ENCODE results near the gene ANKRD63.

ANKRD63 gene

DNA sequence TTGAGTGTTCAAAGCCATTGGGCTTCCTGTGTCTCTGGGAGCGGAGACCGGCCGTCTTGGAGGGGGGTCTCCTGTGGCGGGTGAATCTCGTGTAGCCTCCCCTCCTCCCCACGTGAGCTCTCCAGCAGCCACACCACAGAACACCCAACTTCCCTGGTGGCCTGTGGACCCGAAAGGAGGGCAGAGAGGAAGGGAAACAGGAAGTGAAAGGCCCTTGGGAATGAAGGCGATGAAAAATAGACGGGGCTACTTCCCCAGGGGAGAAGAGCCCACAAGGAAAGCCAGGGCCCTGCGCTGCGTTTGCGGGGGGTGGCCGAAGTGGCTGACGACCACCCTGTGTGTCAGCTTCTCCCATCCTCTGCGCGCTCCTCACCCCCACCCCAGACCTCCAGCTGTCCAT lies 5.4 kb downstream of the ANKRD63 start:
- no peak for DNase-seq

GRCh38 chr15:40276927-40277326 lies 5.9 kb downstream of the ANKRD63 start:
- no peak for DNase-seq

DNA sequence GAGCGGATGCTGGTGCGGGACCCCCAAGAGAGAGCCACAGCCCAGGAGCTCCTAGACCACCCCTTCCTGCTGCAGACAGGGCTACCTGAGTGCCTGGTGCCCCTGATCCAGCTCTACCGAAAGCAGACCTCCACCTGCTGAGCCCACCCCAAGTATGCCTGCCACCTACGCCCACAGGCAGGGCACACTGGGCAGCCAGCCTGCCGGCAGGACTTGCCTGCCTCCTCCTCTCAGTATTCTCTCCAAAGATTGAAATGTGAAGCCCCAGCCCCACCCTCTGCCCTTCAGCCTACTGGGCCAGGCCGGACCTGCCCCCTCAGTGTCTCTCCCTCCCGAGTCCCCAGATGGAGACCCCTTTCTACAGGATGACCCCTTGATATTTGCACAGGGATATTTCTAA lies 6.9 kb downstream of the ANKRD63 start:
- DNase-seq: no peak

GRCh38 chr15:40275523-40275922 lies 7.3 kb downstream of the ANKRD63 start:
- no peak for DNase-seq

- DNase-seq: peak; percentile 39
Observed at GRCh38 chr15:40274350-40275274, 8.3 kb downstream of the ANKRD63 start.

- no peak for DNase-seq
Observed at GRCh38 chr15:40273428-40273827, 9.4 kb downstream of the ANKRD63 start.

DNA sequence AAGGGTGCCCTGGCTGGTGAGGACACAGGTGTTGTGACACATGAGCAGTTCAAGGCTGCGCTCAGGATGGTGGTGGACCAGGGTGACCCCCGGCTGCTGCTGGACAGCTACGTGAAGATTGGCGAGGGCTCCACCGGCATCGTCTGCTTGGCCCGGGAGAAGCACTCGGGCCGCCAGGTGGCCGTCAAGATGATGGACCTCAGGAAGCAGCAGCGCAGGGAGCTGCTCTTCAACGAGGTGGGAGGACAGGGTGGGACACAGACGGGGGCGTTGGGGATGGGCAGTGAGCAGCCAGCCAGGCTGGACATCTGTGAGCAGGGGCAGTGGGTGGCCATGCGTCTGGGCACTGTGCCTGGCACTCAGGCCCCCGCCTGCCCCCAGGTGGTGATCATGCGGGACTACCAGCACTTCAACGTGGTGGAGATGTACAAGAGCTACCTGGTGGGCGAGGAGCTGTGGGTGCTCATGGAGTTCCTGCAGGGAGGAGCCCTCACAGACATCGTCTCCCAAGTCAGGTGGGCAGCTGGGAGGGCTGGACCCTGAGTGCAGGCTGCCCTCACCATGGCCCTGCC lies 10.3 kb downstream of the ANKRD63 start:
- DNase-seq: no peak

DNA sequence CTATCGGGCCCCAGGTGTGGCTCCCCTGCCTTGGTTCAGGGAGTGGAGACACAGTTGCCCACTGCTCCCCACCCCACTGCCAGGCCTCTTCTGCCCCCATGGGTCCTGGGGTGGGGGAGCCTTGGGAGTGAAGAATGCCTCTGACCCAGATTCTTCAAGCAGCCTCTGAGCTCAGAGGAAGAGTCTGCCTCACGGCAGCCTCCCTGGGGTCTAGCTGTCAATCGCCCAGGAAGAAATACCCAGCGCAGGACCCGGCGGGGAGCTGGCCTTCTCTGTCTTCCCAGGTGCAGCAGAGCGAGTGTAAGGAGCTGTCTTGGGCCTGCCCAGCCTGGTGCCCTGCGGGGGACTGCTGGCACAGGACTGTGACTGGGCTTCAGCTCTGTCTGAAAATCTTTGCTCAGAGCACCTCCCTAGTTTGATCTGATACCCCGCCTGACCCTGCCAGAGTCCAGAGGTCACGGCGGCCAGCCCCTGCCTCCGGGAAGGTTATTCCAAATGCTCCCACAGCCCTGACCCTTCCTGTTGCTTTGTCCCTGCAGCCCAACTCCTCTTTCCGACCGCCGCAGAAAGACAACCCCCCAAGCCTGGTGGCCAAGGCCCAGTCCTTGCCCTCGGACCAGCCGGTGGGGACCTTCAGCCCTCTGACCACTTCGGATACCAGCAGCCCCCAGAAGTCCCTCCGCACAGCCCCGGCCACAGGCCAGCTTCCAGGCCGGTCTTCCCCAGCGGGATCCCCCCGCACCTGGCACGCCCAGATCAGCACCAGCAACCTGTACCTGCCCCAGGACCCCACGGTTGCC lies 11.0 kb downstream of the ANKRD63 start:
- no peak for DNase-seq

DNA sequence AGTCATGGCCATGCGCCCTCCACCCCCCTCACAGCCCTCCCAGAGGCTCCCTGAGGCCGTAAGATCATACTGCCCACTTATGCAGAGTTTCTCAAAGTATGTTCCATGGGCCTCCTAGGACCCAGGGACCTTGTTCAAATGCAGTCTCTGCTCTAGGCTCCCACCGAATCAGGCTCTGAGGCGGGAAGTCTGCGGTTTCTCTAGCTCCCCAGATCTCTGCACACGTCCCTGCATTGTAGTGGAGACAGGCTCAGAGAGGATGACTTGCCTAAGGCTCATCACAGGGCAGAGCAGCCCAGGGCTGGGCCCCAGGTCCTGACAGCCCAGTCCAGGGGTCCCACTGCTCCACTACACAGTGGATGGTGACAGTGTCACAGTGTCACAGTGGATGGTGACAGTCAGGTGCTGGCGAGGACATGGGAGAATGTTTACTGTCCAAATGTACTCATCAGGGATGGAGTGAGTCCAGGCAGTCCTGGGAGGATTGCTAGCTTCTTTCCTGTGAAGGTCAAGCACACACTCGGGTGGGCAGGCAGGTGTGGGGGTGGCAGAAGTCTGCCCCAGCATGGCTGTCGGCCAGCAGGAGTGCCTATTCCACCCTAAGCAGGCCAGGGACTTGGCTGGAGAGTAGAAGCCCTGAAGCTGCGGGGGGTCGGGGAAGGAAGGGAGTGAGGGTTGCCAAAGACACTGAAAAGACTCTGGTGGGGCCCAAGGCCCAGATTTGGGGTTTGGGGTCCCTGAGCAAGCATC lies 12.4 kb downstream of the ANKRD63 start:
- no peak for DNase-seq

DNA sequence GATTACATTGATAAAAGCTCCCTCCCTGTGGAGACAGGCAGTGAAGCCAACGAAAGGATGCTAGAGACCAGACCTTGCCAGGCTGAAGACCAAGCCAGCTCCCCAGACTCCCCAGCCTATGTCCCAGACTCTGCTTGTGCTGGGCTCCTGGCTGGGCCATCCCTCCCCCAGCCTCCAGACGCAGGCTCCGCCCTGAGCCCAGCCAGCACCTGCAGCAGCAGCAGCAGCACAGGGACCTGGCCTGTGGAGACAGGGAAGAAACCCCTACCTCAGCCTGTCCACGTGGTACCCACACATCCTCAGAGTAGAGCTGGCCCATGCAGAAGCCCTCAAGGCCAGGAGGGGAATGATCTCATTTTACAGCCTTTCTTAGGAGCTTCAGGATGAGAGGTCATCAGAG lies 13.3 kb downstream of the ANKRD63 start:
- no peak for DNase-seq

DNA sequence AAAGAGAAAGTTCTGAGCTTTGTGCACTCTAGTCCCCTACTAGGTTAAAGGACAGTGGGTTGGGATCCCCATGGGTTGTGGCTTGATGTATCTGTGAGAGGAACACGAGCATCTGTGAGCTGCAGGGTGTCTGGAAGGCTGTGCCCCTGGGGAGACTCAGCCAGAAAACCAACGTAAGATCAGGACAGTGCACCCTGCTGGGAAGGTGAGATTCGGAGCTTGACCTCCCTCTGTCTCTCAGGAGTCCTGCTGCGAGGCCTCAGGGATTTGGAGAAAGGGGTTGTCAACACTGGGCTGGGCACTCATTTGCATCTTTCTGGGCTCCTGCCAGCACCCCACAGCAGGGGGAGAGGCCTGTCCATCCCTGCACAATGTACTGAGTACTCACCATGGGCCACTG lies 15.2 kb downstream of the ANKRD63 start:
- DNase-seq: no peak

DNA sequence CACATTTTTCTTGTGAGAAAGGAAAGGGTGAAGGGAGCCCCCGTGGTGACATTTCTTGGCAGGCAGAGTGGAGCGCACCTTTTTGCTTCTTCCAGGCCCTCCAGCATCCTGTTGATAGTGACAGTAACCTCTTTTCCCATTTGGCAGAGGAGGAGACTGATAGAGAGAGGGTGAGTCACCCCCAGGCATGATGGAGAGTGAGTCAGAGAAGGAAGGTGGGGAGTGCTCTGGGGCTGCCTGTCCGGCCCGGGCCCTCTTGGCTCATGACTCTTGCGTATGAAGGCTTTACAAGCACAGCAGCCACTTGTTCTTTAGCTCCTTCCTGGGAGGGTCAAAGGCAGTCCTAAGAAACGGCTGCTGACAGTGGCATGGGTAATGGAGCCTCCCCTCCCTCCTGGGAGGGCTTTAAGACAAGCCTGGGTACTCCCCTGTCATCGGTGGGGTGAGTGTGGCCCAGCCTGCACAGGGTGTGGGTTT lies 16.0 kb downstream of the ANKRD63 start:
- DNase-seq: no peak

- no peak for DNase-seq
Observed at GRCh38 chr15:40265875-40266274, 17.0 kb downstream of the ANKRD63 start.

DNA sequence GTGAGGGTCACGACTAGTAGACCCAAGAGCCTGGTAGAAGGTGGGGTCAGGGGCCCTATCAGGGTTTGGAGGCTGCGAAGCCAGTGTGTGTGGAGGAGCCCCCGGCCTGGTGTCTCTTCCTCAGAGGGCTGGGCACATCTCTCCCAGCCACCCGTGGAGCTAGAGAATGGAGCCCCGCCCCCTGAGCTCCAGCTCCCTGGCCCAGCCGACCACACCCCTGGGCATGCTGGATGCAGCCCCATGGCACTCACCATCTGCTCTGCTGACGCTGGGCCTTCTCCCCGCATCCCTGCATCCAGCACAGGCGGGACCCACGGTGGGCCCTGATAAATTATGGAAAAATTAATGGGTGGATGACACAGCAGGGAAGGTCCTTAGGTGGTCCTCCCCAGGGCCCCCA lies 17.5 kb downstream of the ANKRD63 start:
- DNase-seq: no peak

DNA sequence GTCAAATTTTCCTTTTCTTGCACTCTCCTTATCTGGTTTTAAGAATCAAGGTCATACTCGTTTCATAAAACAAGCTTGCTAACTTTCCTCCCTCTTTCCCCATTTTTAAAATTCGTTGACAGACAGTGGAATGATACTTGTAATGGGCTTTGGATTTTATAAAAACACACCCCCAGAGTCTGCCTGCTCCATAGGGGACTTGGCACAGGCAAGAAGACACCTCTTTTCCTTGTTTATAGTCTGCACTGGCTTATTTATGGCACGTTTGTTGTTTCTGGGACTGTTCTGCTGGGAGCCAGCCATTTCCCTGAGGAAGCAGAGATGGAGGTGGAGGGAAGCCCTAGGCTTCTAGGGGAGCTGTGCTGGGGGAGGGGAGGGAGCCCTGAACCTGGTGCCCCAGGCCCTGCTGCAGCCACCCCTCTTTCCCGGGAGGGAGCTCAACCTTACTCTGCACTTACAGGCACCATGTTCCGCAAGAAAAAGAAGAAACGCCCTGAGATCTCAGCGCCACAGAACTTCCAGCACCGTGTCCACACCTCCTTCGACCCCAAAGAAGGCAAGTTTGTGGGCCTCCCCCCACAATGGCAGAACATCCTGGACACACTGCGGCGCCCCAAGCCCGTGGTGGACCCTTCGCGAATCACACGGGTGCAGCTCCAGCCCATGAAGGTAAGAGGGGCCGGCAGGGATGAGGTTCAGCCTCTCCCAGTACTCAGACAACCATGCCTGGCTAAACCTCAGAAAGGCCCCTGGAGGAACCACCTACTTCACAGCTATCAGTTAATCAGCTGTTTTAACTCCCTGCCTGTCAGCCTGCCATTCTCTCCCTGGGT lies 18.3 kb downstream of the ANKRD63 start:
- DNase-seq: no peak

GRCh38 chr15:40263024-40263754 lies 19.7 kb downstream of the ANKRD63 start:
- DNase-seq: no peak

- no peak for DNase-seq
Observed at GRCh38 chr15:40259021-40259420, 23.8 kb downstream of the ANKRD63 start.

DNA sequence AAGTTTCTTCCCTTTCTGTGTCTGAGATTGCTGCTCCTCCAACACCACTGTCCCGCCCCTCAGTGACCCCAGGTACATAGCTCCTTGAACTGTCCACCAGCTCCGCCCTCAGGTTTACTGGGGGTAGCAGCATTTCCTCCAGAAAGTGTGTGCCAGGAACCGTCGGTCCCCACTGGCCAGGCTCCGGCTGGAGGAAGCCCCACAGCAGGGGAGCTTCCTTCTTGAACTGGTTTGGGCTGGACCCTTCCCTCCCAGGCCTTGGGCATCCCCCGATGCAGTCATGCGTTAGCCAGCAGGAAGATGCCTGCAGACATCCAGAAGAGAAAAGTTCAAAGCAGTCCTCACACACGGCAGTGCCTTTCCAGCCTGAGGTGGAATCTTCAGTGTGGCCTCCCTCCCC lies 24.3 kb downstream of the ANKRD63 start:
- DNase-seq: no peak

GRCh38 chr15:40257656-40258450 lies 25.0 kb downstream of the ANKRD63 start:
- DNase-seq: no peak

DNA sequence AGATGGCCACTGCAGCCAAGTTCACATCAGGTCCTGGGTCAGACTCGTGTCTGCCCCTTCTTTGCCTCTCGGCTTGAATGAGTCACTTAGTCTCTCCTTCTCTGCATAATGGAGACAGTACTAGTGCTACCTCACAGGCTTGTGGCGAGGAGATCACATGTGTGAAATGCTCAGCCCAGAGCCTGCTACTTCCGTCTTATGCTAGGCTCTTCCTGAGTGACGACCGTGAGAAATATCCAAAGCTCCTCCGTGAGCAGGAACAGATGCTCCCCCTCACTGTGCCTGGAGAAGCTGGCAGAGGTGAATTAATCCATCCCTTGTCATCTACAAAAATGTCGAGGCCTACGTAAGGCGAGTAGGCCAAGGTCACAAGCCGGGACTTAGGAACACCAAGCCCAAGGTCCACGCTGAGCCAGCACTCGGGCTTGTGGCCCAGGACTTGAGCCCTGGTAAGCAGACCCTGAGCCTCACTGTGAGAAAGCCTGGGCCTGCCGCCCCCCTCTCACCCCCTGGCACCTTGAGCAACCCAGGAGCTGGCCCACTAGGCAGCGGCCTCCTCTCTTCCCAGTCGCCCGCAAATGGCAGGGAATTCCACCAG lies 26.1 kb downstream of the ANKRD63 start:
- DNase-seq: no peak
